Measurements from ENCODE around the gene GALNT10.

Gene GALNT10

GRCh38 chr5:154370813-154371212, 180.3 kb downstream of the GALNT10 start:
- in situ Hi-C loops (cut with HindIII; ENCODE audit: low sequenced_read_pairs) = no loop called here

GRCh38 chr5:154371687-154372086, 181.2 kb downstream of the GALNT10 start:
- in situ Hi-C loops (cut with HindIII; ENCODE audit: low sequenced_read_pairs) = no loop called here

- in situ Hi-C loops (cut with HindIII; ENCODE audit: low sequenced_read_pairs) = no loop called here
These were observed 182.1 kb downstream of the GALNT10 start for GRCh38 chr5:154372661-154373060.

GRCh38 chr5:154373326-154373725, 182.8 kb downstream of the GALNT10 start:
- in situ Hi-C loops (cut with HindIII; ENCODE audit: low sequenced_read_pairs) = no loop called here

- in situ Hi-C loops (cut with HindIII; ENCODE audit: low sequenced_read_pairs) = no loop called here
These were observed 183.2 kb downstream of the GALNT10 start for GRCh38 chr5:154373729-154374179.

- in situ Hi-C loops (cut with HindIII; ENCODE audit: low sequenced_read_pairs) = no loop called here
These were observed 183.7 kb downstream of the GALNT10 start for GRCh38 chr5:154374264-154374663.

- in situ Hi-C loops (cut with HindIII; ENCODE audit: low sequenced_read_pairs) = no loop called here
These were observed 184.9 kb downstream of the GALNT10 start for GRCh38 chr5:154375329-154376008.

GRCh38 chr5:154376481-154376880, 185.9 kb downstream of the GALNT10 start:
- in situ Hi-C loops (cut with HindIII; ENCODE audit: low sequenced_read_pairs) = no loop called here

GRCh38 chr5:154377754-154378533, 187.4 kb downstream of the GALNT10 start:
- in situ Hi-C loops (cut with HindIII; ENCODE audit: low sequenced_read_pairs) = no loop called here

- in situ Hi-C loops (cut with HindIII; ENCODE audit: low sequenced_read_pairs) = no loop called here
These were observed 189.7 kb downstream of the GALNT10 start for GRCh38 chr5:154380263-154380662.

GRCh38 chr5:154384480-154385235, 194.1 kb downstream of the GALNT10 start:
- in situ Hi-C loops (cut with HindIII; ENCODE audit: low sequenced_read_pairs) = no loop called here

GRCh38 chr5:154385236-154385512, 194.6 kb downstream of the GALNT10 start:
- in situ Hi-C loops (cut with HindIII; ENCODE audit: low sequenced_read_pairs) = no loop called here

GRCh38 chr5:154386952-154387629, 196.6 kb downstream of the GALNT10 start:
- in situ Hi-C loops (cut with HindIII; ENCODE audit: low sequenced_read_pairs) = no loop called here

- in situ Hi-C loops (cut with HindIII; ENCODE audit: low sequenced_read_pairs) = no loop called here
These were observed 198.3 kb downstream of the GALNT10 start for GRCh38 chr5:154388842-154389241.

GRCh38 chr5:154390096-154390495, 199.6 kb downstream of the GALNT10 start:
- in situ Hi-C loops (cut with HindIII; ENCODE audit: low sequenced_read_pairs) = no loop called here

GRCh38 chr5:154390746-154391359, 200.3 kb downstream of the GALNT10 start:
- in situ Hi-C loops (cut with HindIII; ENCODE audit: low sequenced_read_pairs) = no loop called here

- in situ Hi-C loops (cut with HindIII; ENCODE audit: low sequenced_read_pairs) = no loop called here
These were observed 201.3 kb downstream of the GALNT10 start for GRCh38 chr5:154391788-154392187.

GRCh38 chr5:154393850-154394249, 203.3 kb downstream of the GALNT10 start:
- in situ Hi-C loops (cut with HindIII; ENCODE audit: low sequenced_read_pairs) = no loop called here

- in situ Hi-C loops (cut with HindIII; ENCODE audit: low sequenced_read_pairs) = no loop called here
These were observed 203.8 kb downstream of the GALNT10 start for GRCh38 chr5:154394307-154394706.

- in situ Hi-C loops (cut with HindIII; ENCODE audit: low sequenced_read_pairs) = no loop called here
These were observed 205.0 kb downstream of the GALNT10 start for GRCh38 chr5:154395407-154396106.
